D721Med (cell line): ENCODE results near the gene ZBTB45.
"Not testable (repeated sequence)": the region's sequence is repeated elsewhere in the genome, so short reads cannot be mapped to it uniquely, and the experiment has no call there.

ENCODE experiments used
- DNase-seq: peaks from one replicate; pipeline ENCODE4 v3.0.0; 2011; ENCODE audit warnings: low spot score; ENCODE audit not compliant: insufficient read length
- FAIRE-seq: peaks from 2 replicates; lab custom pipeline; 2011; peaks lifted over from hg19 to GRCh38; lab: Jason Lieb, UNC
- TF ChIP-seq, protein P1 (sequence below): IDR thresholded peaks from 2 replicates; pipeline ENCODE4 v1.5.1; 2012; ENCODE audit warnings: mild to moderate bottlenecking, control low read depth; ENCODE audit not compliant: insufficient read depth; ENCODE audit errors: missing control alignments

Gene ZBTB45

DNA sequence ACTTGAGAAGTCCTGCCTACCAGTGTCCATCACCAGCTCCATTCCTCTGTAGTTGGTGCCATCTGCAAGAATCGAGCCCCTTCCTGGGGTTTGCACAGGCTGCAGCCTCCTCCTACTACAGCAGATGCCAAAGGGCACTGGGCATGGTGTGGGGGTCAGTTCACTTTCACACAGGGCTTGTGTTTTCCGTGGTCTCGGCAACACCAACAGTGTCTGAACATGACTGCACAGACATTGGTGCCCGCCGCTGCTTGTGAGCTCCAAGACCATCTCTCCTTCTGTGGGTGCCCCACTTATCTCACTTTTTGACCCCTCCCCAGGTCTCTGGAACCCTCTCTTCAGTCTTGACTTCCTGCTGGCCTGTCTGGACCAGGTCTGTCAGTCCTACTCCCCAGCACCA, 28.2 kb downstream of the ZBTB45 start:
- FAIRE-seq (no peak), DNase-seq (no peak)
- TF ChIP-seq, protein P1, sequence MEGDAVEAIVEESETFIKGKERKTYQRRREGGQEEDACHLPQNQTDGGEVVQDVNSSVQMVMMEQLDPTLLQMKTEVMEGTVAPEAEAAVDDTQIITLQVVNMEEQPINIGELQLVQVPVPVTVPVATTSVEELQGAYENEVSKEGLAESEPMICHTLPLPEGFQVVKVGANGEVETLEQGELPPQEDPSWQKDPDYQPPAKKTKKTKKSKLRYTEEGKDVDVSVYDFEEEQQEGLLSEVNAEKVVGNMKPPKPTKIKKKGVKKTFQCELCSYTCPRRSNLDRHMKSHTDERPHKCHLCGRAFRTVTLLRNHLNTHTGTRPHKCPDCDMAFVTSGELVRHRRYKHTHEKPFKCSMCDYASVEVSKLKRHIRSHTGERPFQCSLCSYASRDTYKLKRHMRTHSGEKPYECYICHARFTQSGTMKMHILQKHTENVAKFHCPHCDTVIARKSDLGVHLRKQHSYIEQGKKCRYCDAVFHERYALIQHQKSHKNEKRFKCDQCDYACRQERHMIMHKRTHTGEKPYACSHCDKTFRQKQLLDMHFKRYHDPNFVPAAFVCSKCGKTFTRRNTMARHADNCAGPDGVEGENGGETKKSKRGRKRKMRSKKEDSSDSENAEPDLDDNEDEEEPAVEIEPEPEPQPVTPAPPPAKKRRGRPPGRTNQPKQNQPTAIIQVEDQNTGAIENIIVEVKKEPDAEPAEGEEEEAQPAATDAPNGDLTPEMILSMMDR: no peak

DNA sequence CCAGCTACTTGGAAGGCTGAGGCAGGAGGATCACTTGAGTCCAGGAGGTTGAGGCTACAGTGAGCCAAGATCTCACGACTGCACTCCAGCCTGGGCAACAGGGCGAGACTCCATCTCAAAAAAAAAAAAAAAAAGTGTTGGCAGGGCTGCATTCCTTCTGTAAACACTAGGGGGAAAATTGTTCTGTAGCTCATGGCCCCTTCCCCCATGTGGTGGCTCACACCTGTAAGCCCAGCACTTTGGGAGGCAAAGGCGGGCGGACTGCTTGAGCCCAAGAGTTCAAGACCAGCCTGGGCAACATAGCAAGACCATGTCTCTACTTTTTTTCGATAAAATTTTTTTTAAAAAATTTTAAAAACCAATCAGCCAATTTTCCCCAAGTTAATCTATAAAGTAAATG, 35.3 kb downstream of the ZBTB45 start:
- not testable (repeated sequence) for DNase-seq, FAIRE-seq

GRCh38 chr19:58483776-58484175, 35.8 kb downstream of the ZBTB45 start:
- FAIRE-seq: no peak
- DNase-seq: no peak
- TF ChIP-seq, protein P1: no peak

- no peak for FAIRE-seq
- TF ChIP-seq, protein P1: no peak
Measured at GRCh38 chr19:58482372-58482771, 37.2 kb downstream of the ZBTB45 start.

DNA sequence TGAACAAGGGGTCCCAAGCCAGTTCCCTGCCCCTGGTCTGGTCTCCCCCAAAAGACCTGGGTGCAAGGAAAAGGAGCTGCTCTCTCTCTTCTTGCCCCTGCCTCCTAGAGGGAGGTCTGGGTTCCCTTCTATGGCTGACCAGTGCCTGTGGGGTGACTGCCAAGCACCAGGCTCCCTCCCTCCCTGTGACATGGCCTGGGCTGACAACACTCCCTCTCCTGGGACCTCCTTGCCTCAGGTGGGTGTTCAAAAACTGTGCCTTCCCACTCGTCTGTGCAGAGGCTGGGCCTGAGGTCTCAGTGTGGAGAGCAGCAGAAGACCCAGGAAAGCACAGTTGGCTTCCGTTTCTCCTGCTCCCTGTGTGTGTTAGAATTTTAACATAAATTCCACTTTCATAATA, 38.8 kb downstream of the ZBTB45 start:
- FAIRE-seq (no peak), DNase-seq (no peak)
- TF ChIP-seq, protein P1: no peak

More at GRCh38 chr19:58482372-58482771, 37.2 kb downstream of the ZBTB45 start:
- DNase-seq: no peak

GRCh38 chr19:58480481-58480830, 39.2 kb downstream of the ZBTB45 start:
- no peak for DNase-seq
- TF ChIP-seq, protein P1: no peak
- no peak for FAIRE-seq

DNA sequence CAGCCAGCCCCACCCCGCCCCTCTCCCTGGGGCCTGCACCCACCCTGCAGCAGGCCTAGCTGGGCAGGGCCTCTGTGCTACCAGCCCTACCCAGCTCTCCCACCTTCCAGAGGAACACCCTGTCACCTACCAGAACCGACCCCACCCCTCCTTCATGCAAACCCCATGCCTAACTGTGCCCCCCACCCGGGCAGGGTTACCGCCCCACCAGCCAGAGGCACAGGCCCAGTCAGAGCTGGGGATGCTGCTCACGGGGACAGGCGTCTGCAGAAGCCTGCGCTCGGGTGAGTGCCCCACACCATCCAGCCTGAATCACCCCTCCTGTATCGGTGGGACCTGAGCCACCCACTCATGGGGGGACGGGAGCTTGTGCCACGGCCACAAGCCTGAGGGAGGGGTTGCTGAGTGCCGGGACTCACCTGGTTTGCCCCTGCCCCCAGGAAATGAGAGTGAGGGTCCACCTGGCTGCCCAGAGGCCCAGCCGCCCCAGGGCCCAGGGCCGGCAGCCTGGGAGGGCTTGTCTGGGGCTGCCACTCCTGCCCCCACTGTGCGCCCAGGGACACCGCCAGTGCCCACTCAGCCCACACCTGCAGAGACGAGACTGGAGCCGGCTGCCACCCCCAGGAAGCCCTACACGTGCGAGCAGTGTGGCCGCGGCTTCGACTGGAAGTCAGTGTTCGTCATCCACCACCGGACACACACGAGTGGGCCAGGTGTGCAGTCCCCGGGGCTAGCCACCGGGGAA, 39.7 kb downstream of the ZBTB45 start:
- FAIRE-seq: no peak
- no peak for DNase-seq
- TF ChIP-seq, protein P1: no peak
